Tibial nerve (tissue), 3 donors: ENCODE results near the gene ST6GALNAC3.

Experiments
- CTCF ChIP-seq, 5 experiments: fragments of 200-600 bp in 3 of 5; fragments of 450-650 bp in 2 of 5; sonication (generic) in 3 of 5; IDR thresholded peaks; one replicate each; pipeline ENCODE4 v1.5.1; 2016 to 2019; ENCODE audit warnings: antibody characterized with exemption in 5 of 5, mild to moderate bottlenecking in 3 of 5, moderate library complexity in 2 of 5
- POLR2A ChIP-seq, 2 donors: fragments of 450-650 bp; IDR thresholded peaks; one replicate each; pipeline ENCODE4 v1.6.1; 2017; ENCODE audit warnings: antibody characterized with exemption in 2 of 2, mild to moderate bottlenecking in 2 of 2, moderate library complexity in 2 of 2

DNA sequence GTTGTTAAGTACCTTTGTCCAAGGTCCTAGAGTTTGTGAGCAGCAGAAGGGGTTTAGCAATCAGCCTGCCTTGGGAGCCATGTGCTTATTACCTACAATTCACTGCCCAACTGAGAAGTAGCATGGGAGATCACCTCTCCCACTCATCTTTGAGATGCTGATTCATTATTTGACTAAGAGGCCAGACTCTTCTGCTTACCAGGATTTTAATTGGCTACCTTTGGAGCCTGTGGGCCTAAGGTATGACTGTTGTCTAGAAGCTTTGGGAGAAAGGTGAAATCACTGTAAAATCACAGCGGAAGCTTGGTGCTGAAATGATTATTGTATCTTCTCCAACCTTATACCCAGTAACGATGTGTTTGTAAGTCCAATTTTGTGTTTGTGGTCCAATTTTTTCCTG lies 213.4 kb downstream of the ST6GALNAC3 start:
- TF ChIP-seq POLR2A (IDR thresholded peaks at IDR 0.05) = no peak
- TF ChIP-seq CTCF (IDR thresholded peaks at IDR 0.05) = no peak
